BLaER1 treated with 17β-estradiol and CSF1 and Interleukin-3, amounts not matched to agents 10 nM and 100 nM (cell line): ENCODE measurements around the gene CCDC188.

Source experiments
- H3K27ac ChIP-seq, 11 experiments: shearing (Covaris generic); formaldehyde crosslinking; 2 replicates each; pipeline ENCODE4 v1.8.1; 2022
- H3K27me3 ChIP-seq, 11 experiments: shearing (Covaris generic); formaldehyde crosslinking; 2 replicates each; pipeline ENCODE4 v1.8.1; 2022
- H3K36me3 ChIP-seq, 11 experiments: shearing (Covaris generic); formaldehyde crosslinking; 2 replicates each; pipeline ENCODE4 v1.8.1; 2022
- H3K4me1 ChIP-seq, 10 experiments: shearing (Covaris generic); formaldehyde crosslinking; 2 replicates each; pipeline ENCODE4 v1.8.1; 2022
- H3K4me2 ChIP-seq, 11 experiments: shearing (Covaris generic); formaldehyde crosslinking; 2 replicates each; pipeline ENCODE4 v1.8.1; 2022
- H3K4me3 ChIP-seq, 10 experiments: shearing (Covaris generic); formaldehyde crosslinking; 2 replicates each; pipeline ENCODE4 v1.8.1; 2022
- H3K9ac ChIP-seq, 11 experiments: shearing (Covaris generic); formaldehyde crosslinking; 2 replicates each; pipeline ENCODE4 v1.8.1; 2022
- H3K9me3 ChIP-seq, 11 experiments: shearing (Covaris generic); formaldehyde crosslinking; replicated peaks in 1 of 11; 2 replicates each; pipeline ENCODE4 v1.8.1; 2022
- H4K20me1 ChIP-seq, 11 experiments: shearing (Covaris generic); formaldehyde crosslinking; 2 replicates each; pipeline ENCODE4 v1.8.1; 2022
- Cebpa-rat ChIP-seq, 11 experiments: shearing (Covaris generic); IDR thresholded peaks; 2 replicates each; pipeline ENCODE4 v1.8.1; 2022

The CCDC188 gene

DNA sequence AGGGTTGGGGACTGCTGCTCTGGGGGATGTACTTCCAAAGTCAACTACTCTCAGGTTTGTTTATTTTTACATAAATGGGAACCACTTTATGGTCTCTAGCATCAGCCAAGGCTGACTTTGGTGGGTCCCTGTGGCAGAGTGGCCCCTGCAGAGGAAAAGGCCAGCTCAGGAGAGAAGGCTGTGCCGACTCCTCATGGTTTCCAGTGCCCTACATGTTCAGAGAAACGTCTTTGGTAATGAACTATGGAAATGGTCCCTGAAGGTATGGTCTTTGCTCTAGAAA is 22.3 kb downstream of the CCDC188 start:
- Histone ChIP-seq H3K9ac (peak overlapping the region in 1 of 11 experiments; percentile 24; a peak in 2 of 22 replicates), H3K9me3 (no peaks in the 10 kb centered on the region), H3K27me3 (no peaks in the 10 kb centered on the region), H3K4me3 (no peak overlapping the region), H4K20me1 (peaks cover 9 to 89% (median 88%) of the 10 kb centered on the region in 11 experiments; a peak in 21 of 22 replicates), H3K4me2 (peak overlapping the region in 2 of 11 experiments; percentile 94 to 99; a peak in 1 of 22 replicates), H3K36me3 (peaks cover 39 to 56% (median 50%) of the 10 kb centered on the region in 11 experiments), H3K27ac (no peak overlapping the region), H3K4me1 (peaks cover 19 to 88% (median 70%) of the 10 kb centered on the region in 10 experiments)
- no peak for TF ChIP-seq Cebpa-rat (IDR thresholded peaks at IDR 0.05)

DNA sequence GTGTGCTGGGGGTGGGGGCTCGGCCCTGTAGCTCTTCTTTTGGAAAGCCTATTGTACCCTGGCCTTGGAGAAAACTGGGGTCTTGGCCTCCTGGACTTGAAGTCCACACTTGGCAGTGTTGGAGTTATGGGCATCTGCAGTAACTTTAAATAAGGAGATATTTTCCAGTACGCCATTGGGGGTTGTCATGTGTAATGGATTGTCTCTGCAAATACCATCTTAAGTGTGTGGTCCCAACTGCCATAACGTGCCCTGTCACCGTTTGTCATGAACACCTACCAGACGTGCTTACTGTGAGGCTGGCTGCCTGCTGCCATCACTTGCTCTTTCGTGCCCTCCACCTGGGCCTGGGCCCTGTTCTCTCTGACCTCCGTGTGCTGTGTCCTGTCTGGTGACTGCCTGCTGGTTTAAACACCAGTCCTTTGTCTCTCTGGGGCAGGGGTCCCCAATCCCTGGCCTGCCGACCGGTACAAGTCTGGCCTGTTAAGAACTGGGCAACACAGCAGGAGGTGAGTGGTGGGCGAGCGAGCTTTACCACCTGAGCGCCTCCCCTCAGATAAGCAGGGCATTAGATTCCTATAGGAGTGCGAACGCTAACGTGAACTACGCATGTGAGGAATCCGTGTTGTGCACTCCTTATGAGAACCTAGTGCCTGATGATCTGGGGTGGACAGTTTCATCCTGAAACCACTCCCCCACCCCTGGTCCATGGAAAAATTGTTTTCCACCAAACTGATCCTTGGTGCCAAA is 22.8 kb downstream of the CCDC188 start:
- peak overlapping the region in 4 of 11 experiments; percentile 24 to 46 (median 42); a peak in 6 of 22 replicates for H3K9ac ChIP-seq
- peaks cover 15 to 85% (median 68%) of the 10 kb centered on the region in 10 experiments for H3K4me1 ChIP-seq
- H4K20me1 ChIP-seq = peaks cover 6 to 89% (median 86%) of the 10 kb centered on the region in 11 experiments; a peak in 21 of 22 replicates
- TF ChIP-seq Cebpa-rat (IDR thresholded peaks at IDR 0.05) = no peak
- no peak overlapping the region; a peak in 1 of 20 replicates for H3K4me3 ChIP-seq
- peak overlapping the region in 3 of 11 experiments; percentile 10 to 88 (median 33); a peak in 3 of 22 replicates for H3K4me2 ChIP-seq
- peaks cover 42 to 59% (median 54%) of the 10 kb centered on the region in 11 experiments for H3K36me3 ChIP-seq
- no peaks in the 10 kb centered on the region for H3K9me3 ChIP-seq
- H3K27me3 ChIP-seq = no peaks in the 10 kb centered on the region
- H3K27ac ChIP-seq = peak overlapping the region in 2 of 11 experiments; percentile 14 to 16; a peak in 1 of 22 replicates

DNA sequence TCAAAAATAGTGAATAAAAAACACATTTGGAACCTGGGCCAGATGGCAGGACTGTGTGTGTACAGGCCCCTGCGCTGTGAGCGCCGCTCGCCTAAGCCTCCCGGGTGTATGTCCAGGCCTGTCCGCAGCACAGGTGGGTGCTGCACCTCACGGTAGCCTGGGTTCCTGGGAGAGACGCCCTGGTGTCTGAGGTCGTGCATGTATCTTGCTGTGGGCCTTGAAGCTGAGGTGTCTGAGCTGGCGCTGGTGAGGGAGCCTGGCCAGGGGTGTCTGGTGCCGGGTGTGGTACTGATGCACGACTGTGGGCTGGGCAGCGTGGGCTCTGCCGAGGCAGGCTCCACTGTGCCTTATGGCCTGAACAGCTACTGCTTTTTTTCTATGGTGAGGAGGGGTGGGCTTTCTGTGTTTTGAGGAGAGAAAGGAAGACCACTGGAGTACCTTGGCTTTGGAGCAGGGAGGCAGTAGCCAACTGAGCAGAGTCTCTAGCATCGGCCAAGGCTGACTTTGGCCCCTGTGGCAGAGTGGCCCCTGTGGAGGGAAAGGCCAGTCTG is 23.5 kb downstream of the CCDC188 start:
- H3K27me3 ChIP-seq = no peaks in the 10 kb centered on the region
- H3K4me2 ChIP-seq = peak overlapping the region in 3 of 11 experiments; percentile 10 to 88 (median 33); a peak in 3 of 22 replicates
- peaks cover 43 to 60% (median 57%) of the 10 kb centered on the region in 11 experiments for H3K36me3 ChIP-seq
- H3K4me3 ChIP-seq = no peak overlapping the region; a peak in 1 of 20 replicates
- TF ChIP-seq Cebpa-rat (IDR thresholded peaks at IDR 0.05) = no peak
- peak overlapping the region in 4 of 11 experiments; percentile 9 to 46 (median 42); a peak in 5 of 22 replicates for H3K9ac ChIP-seq
- peaks cover 8 to 79% (median 62%) of the 10 kb centered on the region in 10 experiments; a peak in 19 of 20 replicates for H3K4me1 ChIP-seq
- no peaks in the 10 kb centered on the region for H3K9me3 ChIP-seq
- H4K20me1 ChIP-seq = peaks cover 0 to 89% (median 86%) of the 10 kb centered on the region in 11 experiments; a peak in 20 of 22 replicates
- peak overlapping the region in 2 of 11 experiments; percentile 14 to 16; a peak in 2 of 22 replicates for H3K27ac ChIP-seq

DNA sequence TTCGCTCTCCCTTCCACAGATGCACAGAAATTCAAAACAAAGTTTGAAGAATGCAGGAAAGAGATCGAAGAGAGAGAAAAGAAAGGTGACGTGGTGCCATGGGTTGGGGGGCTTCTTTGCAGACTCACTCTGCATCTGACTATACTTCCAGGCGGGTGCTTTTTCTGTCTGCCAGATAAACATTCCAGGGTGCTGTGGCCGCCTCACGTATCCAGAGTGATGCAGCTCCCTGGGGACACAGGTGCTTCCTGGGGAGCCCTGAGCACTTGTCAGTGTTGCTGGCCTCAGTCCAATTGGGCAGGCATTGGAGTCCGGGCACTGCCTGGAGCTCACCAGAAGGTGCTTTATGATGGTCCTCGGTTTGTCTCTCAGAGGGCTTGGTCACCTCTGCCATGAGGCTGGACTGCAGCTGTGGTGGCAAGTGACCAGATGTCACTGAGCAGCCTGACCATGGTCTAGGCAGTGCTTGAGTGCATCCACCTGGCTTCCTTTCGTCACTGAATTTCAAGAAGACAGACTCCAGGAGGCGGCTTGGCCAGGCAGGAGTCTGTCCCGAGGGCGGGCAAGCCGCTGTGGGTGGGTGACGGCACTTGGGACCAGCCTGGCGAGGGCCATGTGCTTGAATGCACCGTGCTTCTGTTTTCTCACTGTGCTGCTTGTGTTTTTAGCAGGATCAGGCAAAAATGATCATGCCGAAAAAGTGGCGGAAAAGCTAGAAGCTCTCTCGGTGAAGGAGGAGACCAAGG is 24.4 kb downstream of the CCDC188 start:
- H3K27ac ChIP-seq = peak overlapping the region in 6 of 11 experiments; percentile 14 to 55 (median 42); a peak in 9 of 22 replicates
- H3K4me2 ChIP-seq = peak overlapping the region in 8 of 11 experiments; percentile 23 to 88 (median 73); a peak in 16 of 22 replicates
- H3K4me3 ChIP-seq = peak overlapping the region in 3 of 10 experiments; percentile 5 to 38 (median 7); a peak in 2 of 20 replicates
- no peaks in the 10 kb centered on the region for H3K27me3 ChIP-seq
- peaks cover 52 to 70% (median 66%) of the 10 kb centered on the region in 11 experiments for H3K36me3 ChIP-seq
- H3K9ac ChIP-seq = peak overlapping the region in 8 of 11 experiments; percentile 40 to 71 (median 61); a peak in 15 of 22 replicates
- no peaks in the 10 kb centered on the region for H3K9me3 ChIP-seq
- peaks cover 0 to 93% (median 92%) of the 10 kb centered on the region in 11 experiments; a peak in 20 of 22 replicates for H4K20me1 ChIP-seq
- H3K4me1 ChIP-seq = peaks cover 7 to 75% (median 68%) of the 10 kb centered on the region in 10 experiments; a peak in 16 of 20 replicates
- no peak for TF ChIP-seq Cebpa-rat (IDR thresholded peaks at IDR 0.05)

DNA sequence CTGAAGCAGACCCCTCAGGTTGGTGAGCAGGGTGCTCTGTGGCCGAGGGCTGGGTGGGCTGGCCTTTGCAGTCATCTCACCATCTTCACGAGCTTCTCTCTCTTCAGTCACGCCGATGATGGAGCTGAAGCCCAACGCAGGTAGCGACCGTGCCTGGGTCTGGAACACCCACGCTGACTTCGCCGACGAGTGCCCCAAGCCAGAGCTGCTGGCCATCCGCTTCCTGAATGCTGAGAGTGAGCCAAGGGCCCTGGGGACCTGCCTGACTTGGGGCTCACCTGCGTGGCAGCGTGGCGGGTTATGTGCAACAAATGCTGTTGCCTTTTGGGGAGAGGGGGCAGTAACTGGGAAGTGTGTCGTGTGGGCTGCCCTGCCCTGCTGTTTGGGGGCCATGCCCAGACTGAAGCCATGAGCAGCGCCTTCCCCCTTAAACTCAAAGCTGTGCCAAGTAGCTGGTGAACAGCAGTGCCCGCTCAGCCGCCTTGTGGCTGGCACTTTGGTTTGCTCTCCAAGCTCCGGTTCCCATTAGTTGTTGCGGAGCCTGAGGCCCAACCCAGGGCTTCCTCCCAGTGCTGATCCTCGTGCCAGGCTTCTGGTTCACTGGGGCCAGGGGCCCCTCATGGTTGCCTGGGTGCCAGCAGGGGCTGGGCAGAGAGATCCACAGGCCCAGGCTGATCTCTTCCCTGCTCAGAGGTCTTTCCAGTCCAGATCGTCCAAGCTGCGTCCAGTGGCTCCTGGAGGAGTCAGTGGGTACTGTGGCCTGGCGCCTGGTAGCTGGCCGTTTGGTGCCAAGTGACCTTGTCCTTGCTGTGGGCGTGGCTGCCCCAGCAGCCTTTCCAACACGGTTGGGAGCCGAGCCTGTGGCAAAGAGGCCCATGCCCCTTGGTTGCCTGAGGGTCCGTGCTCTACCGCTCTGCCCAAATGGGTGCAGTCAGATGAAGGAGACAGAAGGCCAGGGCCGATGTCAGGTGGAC is 25.4 kb downstream of the CCDC188 start:
- H3K9me3 ChIP-seq = no peaks in the 10 kb centered on the region
- peaks cover 8 to 79% (median 72%) of the 10 kb centered on the region in 10 experiments; a peak in 17 of 20 replicates for H3K4me1 ChIP-seq
- H3K4me2 ChIP-seq = peak overlapping the region in 8 of 11 experiments; percentile 23 to 88 (median 73); a peak in 16 of 22 replicates
- TF ChIP-seq Cebpa-rat (IDR thresholded peaks at IDR 0.05) = no peak
- H3K4me3 ChIP-seq = peak overlapping the region in 2 of 10 experiments; percentile 5 to 38; a peak in 1 of 20 replicates
- peak overlapping the region in 6 of 11 experiments; percentile 14 to 55 (median 42); a peak in 8 of 22 replicates for H3K27ac ChIP-seq
- peaks cover 0 to 100% (median 98%) of the 10 kb centered on the region in 11 experiments; a peak in 20 of 22 replicates for H4K20me1 ChIP-seq
- H3K36me3 ChIP-seq = peaks cover 62 to 79% (median 76%) of the 10 kb centered on the region in 11 experiments
- peak overlapping the region in 10 of 11 experiments; percentile 15 to 71 (median 56); a peak in 17 of 22 replicates for H3K9ac ChIP-seq
- H3K27me3 ChIP-seq = no peaks in the 10 kb centered on the region

DNA sequence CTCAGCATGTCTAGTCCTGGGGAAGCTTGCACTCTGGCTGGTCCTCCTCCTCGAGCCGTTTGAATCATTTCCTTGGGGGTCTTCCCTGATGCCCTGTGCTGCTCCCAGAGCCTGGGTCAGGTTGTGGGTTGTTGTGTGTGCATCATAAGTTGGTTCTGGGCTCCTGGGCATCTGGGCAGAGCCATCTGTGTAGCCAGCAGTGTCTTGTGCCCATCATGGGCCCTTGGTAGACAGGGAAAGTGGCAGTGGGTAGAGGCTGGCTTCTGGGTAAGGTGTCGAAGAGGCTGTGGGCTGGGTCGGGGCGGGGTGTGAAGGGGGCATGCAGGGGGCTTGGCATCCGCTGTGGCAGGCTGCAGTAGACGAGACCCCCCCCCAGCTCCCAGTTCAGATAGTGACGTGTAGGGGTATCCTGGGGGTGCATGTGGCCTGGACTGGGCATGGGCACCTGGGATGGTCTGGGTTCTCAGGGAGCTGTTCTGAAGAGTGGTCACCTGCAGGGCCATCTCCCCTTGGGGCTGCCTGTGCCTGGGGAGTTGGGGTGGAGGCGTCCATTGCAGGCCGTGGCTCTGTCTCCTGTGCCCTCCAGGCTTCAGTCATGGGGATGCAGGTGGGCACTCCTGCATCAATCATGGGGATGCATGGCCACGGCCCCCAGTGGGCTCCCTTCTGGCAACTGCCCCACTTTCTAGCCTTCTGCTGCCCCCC is 26.6 kb downstream of the CCDC188 start:
- Histone ChIP-seq H4K20me1 (peaks cover 0 to 100% (median 98%) of the 10 kb centered on the region in 11 experiments; a peak in 20 of 22 replicates), H3K27me3 (no peaks in the 10 kb centered on the region), H3K4me1 (peaks cover 12 to 79% (median 72%) of the 10 kb centered on the region in 10 experiments), H3K9ac (peak overlapping the region; percentile 24 to 71 (median 59); a peak in 15 of 22 replicates), H3K9me3 (no peaks in the 10 kb centered on the region), H3K36me3 (peaks cover 75 to 92% (median 88%) of the 10 kb centered on the region in 11 experiments), H3K4me2 (peak overlapping the region in 8 of 11 experiments; percentile 9 to 88 (median 73); a peak in 13 of 22 replicates), H3K27ac (no peak overlapping the region), H3K4me3 (no peak overlapping the region)
- no peak for TF ChIP-seq Cebpa-rat (IDR thresholded peaks at IDR 0.05)
